H1 (cell line): ENCODE measurements around the gene PRPF38A. TPM values are rescaled to one million over a fixed set of nuclear protein-coding genes. Genes with fewer than 3 reads are reported as not detected.

Source experiments
- CTCF ChIA-PET: fragments of 300-600 bp; sonication (Branson Sonifier 250); formaldehyde crosslinking; loops from one replicate; lab custom pipeline; 2021; ENCODE audit not compliant: partially characterized antibody; lab: Charles Lee
- POLR2A ChIA-PET: fragments of 300-600 bp; sonication (Branson Sonifier 250); formaldehyde crosslinking; loops from one replicate; lab custom pipeline; 2021; ENCODE audit warnings: inconsistent platforms; ENCODE audit not compliant: partially characterized antibody; lab: Charles Lee
- DNase-seq, 2 experiments: peaks; one replicate each; pipeline versions ENCODE4 v3.0.0 to v3.0.0-alpha.2; 2010 to 2022; ENCODE audit warnings: low spot score in 2 of 2, low read depth in 1 of 2, mixed read lengths in 1 of 2
- FAIRE-seq: peaks from 2 replicates; lab custom pipeline; 2011; peaks lifted over from hg19 to GRCh38; lab: Jason Lieb, UNC
- H2AFZ ChIP-seq: 2 replicates; pipeline ENCODE4 v1.8.1; 2012; ENCODE audit warnings: low read length, inconsistent platforms
- H2AK5ac ChIP-seq: 2 replicates; pipeline ENCODE4 v1.6.1; 2013; ENCODE audit warnings: low read depth, low read length
- H2BK120ac ChIP-seq: replicated peaks from 2 replicates; pipeline ENCODE3; 2013; ENCODE audit warnings: low read depth, low read length, inconsistent platforms
- H2BK12ac ChIP-seq: 2 replicates; pipeline ENCODE4 v1.6.1; 2013; ENCODE audit warnings: low read depth, low read length
- H2BK15ac ChIP-seq: 2 replicates; pipeline ENCODE4 v1.6.1; 2013; ENCODE audit warnings: low read length
- H2BK20ac ChIP-seq: 2 replicates; pipeline ENCODE4 v1.6.1; 2013; ENCODE audit warnings: low read length
- H2BK5ac ChIP-seq: 2 replicates; pipeline ENCODE4 v1.6.1; 2013; ENCODE audit warnings: low read depth, low read length
- H3K14ac ChIP-seq: 2 replicates; pipeline ENCODE4 v1.6.1; 2013; ENCODE audit warnings: inconsistent platforms; ENCODE audit not compliant: insufficient read length
- H3K18ac ChIP-seq: 2 replicates; pipeline ENCODE4 v1.6.1; 2013; ENCODE audit warnings: low read length; ENCODE audit errors: extremely low read depth
- H3K23ac ChIP-seq: 2 replicates; pipeline ENCODE4 v1.6.1; 2013; ENCODE audit warnings: inconsistent platforms; ENCODE audit not compliant: insufficient read length
- H3K23me2 ChIP-seq: 2 replicates; pipeline ENCODE4 v1.6.1; 2013; ENCODE audit warnings: low read depth, low read length
- H3K27ac ChIP-seq: 2 replicates; pipeline ENCODE4 v1.6.1; 2011; ENCODE audit warnings: low read depth, low read length, inconsistent platforms
- H3K27me3 ChIP-seq, 4 experiments: replicated peaks in 1 of 4; 1 replicate in 1 of 4; 2 replicates in 3 of 4; pipeline versions ENCODE4 v1.6.1 to v1.8.1; 2011 to 2013; ENCODE audit warnings: low read length in 3 of 4, mild to moderate bottlenecking in 3 of 4, inconsistent platforms in 2 of 4, mixed read lengths in 2 of 4, moderate library complexity in 1 of 4; ENCODE audit not compliant: control insufficient read depth in 3 of 4, insufficient read depth in 3 of 4; ENCODE audit errors: extremely low read depth in 1 of 4
- H3K36me3 ChIP-seq, 4 experiments: 2 replicates each; pipeline versions ENCODE4 v1.6.1 to v1.8.1; 2011 to 2013; ENCODE audit warnings: mild to moderate bottlenecking in 4 of 4, low read length in 3 of 4, moderate library complexity in 2 of 4, control low read depth in 1 of 4, inconsistent platforms in 1 of 4; ENCODE audit not compliant: insufficient read depth in 4 of 4, control insufficient read depth in 2 of 4
- H3K4ac ChIP-seq: replicated peaks from 2 replicates; pipeline ENCODE3; 2013; ENCODE audit warnings: low read length, low read depth, mixed read lengths, inconsistent platforms; ENCODE audit not compliant: insufficient read length
- H3K4me1 ChIP-seq, 4 experiments: replicated peaks in 1 of 4; 1 replicate in 1 of 4; 2 replicates in 3 of 4; pipeline versions ENCODE4 v1.6.1 to v1.8.1; 2011 to 2013; ENCODE audit warnings: low read length in 3 of 4, inconsistent platforms in 2 of 4, mixed read lengths in 1 of 4; ENCODE audit not compliant: insufficient read depth in 4 of 4, control insufficient read depth in 3 of 4
- H3K4me2 ChIP-seq, 2 experiments: 2 replicates each; pipeline versions ENCODE4 v1.6.1 to v1.8.1; 2011 to 2013; ENCODE audit warnings: low read depth in 2 of 2, low read length in 2 of 2, control low read depth in 1 of 2, inconsistent platforms in 1 of 2, mild to moderate bottlenecking in 1 of 2; ENCODE audit not compliant: insufficient read depth in 1 of 2
- H3K4me3 ChIP-seq, 4 experiments: fragments of 200-600, 300-600 bp in 1 of 4; sonication (generic), shearing (Covaris generic), sonication (Bioruptor Twin) in 1 of 4; 2 replicates each; pipeline versions ENCODE4 v1.5.1 to v1.8.1; 2011 to 2016; ENCODE audit warnings: low read length in 4 of 4, low read depth in 3 of 4, control low read depth in 2 of 4, inconsistent platforms in 2 of 4, mild to moderate bottlenecking in 2 of 4, mixed read lengths in 1 of 4, moderate library complexity in 1 of 4; ENCODE audit not compliant: insufficient read depth in 2 of 4; ENCODE audit errors: extremely low read depth in 1 of 4
- H3K56ac ChIP-seq: replicated peaks from 2 replicates; pipeline ENCODE3; 2013; ENCODE audit warnings: low read depth, mild to moderate bottlenecking, mixed read lengths, low read length, inconsistent platforms; ENCODE audit not compliant: insufficient read length
- H3K79me1 ChIP-seq: 2 replicates; pipeline ENCODE4 v1.6.1; 2013; ENCODE audit warnings: low read depth, low read length, control low read depth
- H3K79me2 ChIP-seq, 2 experiments: 2 replicates each; pipeline versions ENCODE4 v1.6.1 to v1.8.1; 2012 to 2013; ENCODE audit warnings: low read length in 2 of 2, mild to moderate bottlenecking in 2 of 2, inconsistent platforms in 1 of 2; ENCODE audit not compliant: insufficient read depth in 2 of 2, control insufficient read depth in 1 of 2
- H3K9ac ChIP-seq, 4 experiments: replicated peaks in 1 of 4; 1 replicate in 1 of 4; 2 replicates in 3 of 4; pipeline versions ENCODE4 v1.6.1 to v1.8.1; 2011 to 2013; ENCODE audit warnings: low read depth in 3 of 4, low read length in 3 of 4, control low read depth in 2 of 4, mild to moderate bottlenecking in 2 of 4, moderate library complexity in 2 of 4, inconsistent platforms in 1 of 4; ENCODE audit errors: extremely low read depth in 1 of 4
- H3K9me3 ChIP-seq, 2 experiments: 2 replicates each; pipeline versions ENCODE4 v1.6.1 to v1.8.1; 2012 to 2013; ENCODE audit warnings: mild to moderate bottlenecking in 2 of 2, moderate library complexity in 2 of 2, control low read depth in 1 of 2, inconsistent platforms in 1 of 2, low read depth in 1 of 2, low read length in 1 of 2, mixed read lengths in 1 of 2; ENCODE audit not compliant: insufficient read depth in 2 of 2
- H4K20me1 ChIP-seq, 2 experiments: replicated peaks in 1 of 2; 2 replicates each; pipeline versions ENCODE3 to v1.8.1; 2011 to 2013; ENCODE audit warnings: inconsistent platforms in 2 of 2, low read length in 2 of 2, mild to moderate bottlenecking in 1 of 2; ENCODE audit not compliant: insufficient read depth in 2 of 2, control insufficient read depth in 1 of 2
- H4K5ac ChIP-seq: 2 replicates; pipeline ENCODE4 v1.6.1; 2013; ENCODE audit warnings: low read length, low read depth, mixed read lengths, inconsistent platforms; ENCODE audit not compliant: insufficient read length
- H4K8ac ChIP-seq: 2 replicates; pipeline ENCODE4 v1.8.0; 2013; ENCODE audit warnings: mild to moderate bottlenecking, moderate library complexity, low read length, inconsistent platforms; ENCODE audit not compliant: insufficient read depth; ENCODE audit errors: extremely low read depth
- H4K91ac ChIP-seq: replicated peaks from 2 replicates; pipeline ENCODE3; 2013; ENCODE audit warnings: low read length, mixed read lengths, inconsistent platforms; ENCODE audit not compliant: insufficient read length
- BACH1 ChIP-seq: IDR thresholded peaks from 2 replicates; pipeline ENCODE4 v1.6.1; 2012; ENCODE audit warnings: low read length, improper control_type of control experiment
- CBX8 ChIP-seq: fragments of 300-800, 300-1000 bp; sonication (generic); IDR thresholded peaks from 2 replicates; pipeline ENCODE4 v1.7.1; 2016; ENCODE audit warnings: low read depth, low read length, borderline replicate concordance
- EP300 ChIP-seq, 2 experiments: IDR thresholded peaks; 1 replicate in 1 of 2; 2 replicates in 1 of 2; pipeline ENCODE4 v1.6.1; 2011 to 2012; ENCODE audit warnings: low read depth in 2 of 2, low read length in 2 of 2, mild to moderate bottlenecking in 2 of 2, borderline replicate concordance in 1 of 2, inconsistent platforms in 1 of 2, moderate library complexity in 1 of 2
- HDAC2 ChIP-seq, 2 experiments: fragments of 300-600 bp in 1 of 2; sonication (generic) in 1 of 2; IDR thresholded peaks; 2 replicates each; pipeline ENCODE4 v1.6.1; 2011 to 2012; ENCODE audit warnings: low read depth in 2 of 2, low read length in 2 of 2, mild to moderate bottlenecking in 2 of 2, moderate library complexity in 2 of 2, borderline replicate concordance in 1 of 2, inconsistent platforms in 1 of 2
- POLR2AphosphoS5 ChIP-seq: IDR thresholded peaks from 2 replicates; pipeline ENCODE4 v1.6.1; 2011; ENCODE audit warnings: low read depth, low read length
- SAP30 ChIP-seq: fragments of 300-600 bp; sonication (generic); IDR thresholded peaks from 2 replicates; pipeline ENCODE4 v1.7.1; 2012; ENCODE audit warnings: low read length, moderate library complexity, mild to moderate bottlenecking, inconsistent platforms; ENCODE audit not compliant: insufficient read depth, insufficient replicate concordance
- SIRT6 ChIP-seq: IDR thresholded peaks from one replicate; pipeline ENCODE4 v1.7.1; 2012; ENCODE audit warnings: low read length, inconsistent platforms
- WGBS, 2 experiments: shearing (Covaris generic) in 1 of 2; methylation state at CpG; one replicate each; pipeline versions ENCODE4 v1.1.6 to v1.1.7; 2013 to 2015; ENCODE audit warnings: low lambda C conversion rate in 2 of 2, mixed read lengths in 2 of 2, inconsistent platforms in 1 of 2, low coverage in 1 of 2, missing lambda C conversion rate in 1 of 2; ENCODE audit not compliant: insufficient replicate concordance in 2 of 2, insufficient coverage in 1 of 2, insufficient read length in 1 of 2; ENCODE audit errors: extremely low coverage in 1 of 2, missing lambda C conversion rate in 1 of 2; 5-methylcytosine and 5-hydroxymethylcytosine counted together
- polyA plus RNA-seq, 7 experiments: library from polyadenylated mRNA; depleted of rRNA in 3 of 7; stranded (reverse) in 5 of 7; unstranded in 2 of 7; fragments of >200 nt in 5 of 7; fragments of 200-250 nt in 2 of 7; gene quantifications; 1 replicate in 5 of 7; 2 replicates in 1 of 7; 4 replicates in 1 of 7; pipeline versions ENCODE4 v1.2.1 to v1.2.3, GENCODE V29; 2011 to 2013; ENCODE audit warnings: missing spikeins in 2 of 7, mixed read lengths in 2 of 7
- total RNA-seq: library from RNA; stranded (reverse); fragmentation: NEBNext Ultra II Directional; extraction: Animal tissue kit (Norgen Biotek cat#: 25700); gene quantifications from 2 replicates; pipeline ENCODE4 v1.2.1, GENCODE V29; 2021

PRPF38A gene
- total and polyA plus RNA-seq, 2 of the 8 experiments (the other 6 are each of a cell fraction or from before 2014, with no cell fraction given): 25.6 to 76.2 TPM

GRCh38 chr1:52413410-52413989 is 9.1 kb downstream of the PRPF38A start:
- Histone ChIP-seq H4K20me1 (peaks cover 0 to 1% of the 10 kb centered on the region in 2 experiments), H3K4me3 (no peak overlapping the region), H3K27ac (no peak overlapping the region), H3K23ac (no peak overlapping the region), H3K9ac (no peak overlapping the region), H3K14ac (no peak overlapping the region), H3K9me3 (no peaks in the 10 kb centered on the region), H3K56ac (no peak overlapping the region), H3K4me2 (no peak overlapping the region), H2BK15ac (no peak overlapping the region), H2BK12ac (no peak overlapping the region), H4K8ac (no peak overlapping the region), H3K36me3 (peaks cover 38 to 89% (median 73%) of the 10 kb centered on the region in 4 experiments), H3K79me2 (no peaks in the 10 kb centered on the region), H4K5ac (no peak overlapping the region), H2BK5ac (no peak overlapping the region), H3K18ac (no peak overlapping the region), H2AK5ac (no peak overlapping the region), H2AFZ (no peak overlapping the region), H4K91ac (no peak overlapping the region), H2BK120ac (no peak overlapping the region), H3K23me2 (no peaks in the 10 kb centered on the region), H3K4ac (no peak overlapping the region), H3K27me3 (no peaks in the 10 kb centered on the region), H3K4me1 (no peaks in the 10 kb centered on the region), H2BK20ac (no peak overlapping the region), H3K79me1 (no peaks in the 10 kb centered on the region)
- FAIRE-seq (no peak), DNase-seq (no peak)
- 93% methylated on average over 10 of the region's 10 CpGs; no CpG with 5 or more reads in 1 of the 2 experiments for WGBS, 2 experiments
- CTCF ChIA-PET: interaction anchor here (0.7 kb wide), 1 partner anchor 1898 kb away, joined by 4 read pairs; no protein-coding TSS in a partner anchor
- POLR2A ChIA-PET: interaction anchor here (0.6 to 10.6 kb wide), 4 partner anchors 11 to 299 kb away, joined by 3 to 82 read pairs (median 3); partner anchors contain the start of genes ORC1 and PRPF38A
- TF ChIP-seq SAP30: no peak
- TF ChIP-seq SIRT6: no peak
- no peak for TF ChIP-seq HDAC2 (IDR thresholded peaks at IDR 0.05; ENCODE audit: borderline replicate concordance in 1 of 2, low read depth in 2 of 2, low read length in 2 of 2)
- no peak for TF ChIP-seq EP300 (IDR thresholded peaks at IDR 0.05; ENCODE audit: borderline replicate concordance in 1 of 2, low read depth in 2 of 2, low read length in 2 of 2)
- TF ChIP-seq POLR2AphosphoS5: no peak
- TF ChIP-seq CBX8: no peak
- no peak for TF ChIP-seq BACH1
